Activated CD8-positive, alpha-beta memory T cell treated with anti-CD3 and anti-CD28 coated beads for 24 hours (primary cell): ENCODE results near the gene SELENOF.
A peak's percentile ranks its signal among the peaks of the same experiment; 100 is the strongest.
"Not testable (repeated sequence)": the region's sequence is repeated elsewhere in the genome, so short reads cannot be mapped to it uniquely, and the experiment has no call there.

Experiments used
- DNase-seq: peaks from one replicate; pipeline ENCODE4 v3.0.0-alpha.2; 2020

The SELENOF gene

GRCh38 chr1:86856196-86856595 lies 57.7 kb downstream of the SELENOF start:
- no peak for DNase-seq

- DNase-seq = no peak
Observed at GRCh38 chr1:86854352-86854751, 59.6 kb downstream of the SELENOF start.

- DNase-seq = no peak
Observed at GRCh38 chr1:86852782-86853408, 61.0 kb downstream of the SELENOF start.

- no peak for DNase-seq
Observed at GRCh38 chr1:86852289-86852688, 61.6 kb downstream of the SELENOF start.

GRCh38 chr1:86849756-86850155 lies 64.2 kb downstream of the SELENOF start:
- DNase-seq = no peak

- no peak for DNase-seq
Observed at GRCh38 chr1:86848654-86849053, 65.3 kb downstream of the SELENOF start.

- no peak for DNase-seq
Observed at GRCh38 chr1:86846164-86846647, 67.7 kb downstream of the SELENOF start.

GRCh38 chr1:86845514-86845913 lies 68.4 kb downstream of the SELENOF start:
- DNase-seq = no peak

GRCh38 chr1:86841116-86841515 lies 72.8 kb downstream of the SELENOF start:
- DNase-seq = no peak

GRCh38 chr1:86833461-86834215 lies 80.3 kb downstream of the SELENOF start:
- peak; percentile 74 for DNase-seq

GRCh38 chr1:86832433-86832832 lies 81.5 kb downstream of the SELENOF start:
- DNase-seq = no peak

- DNase-seq = no peak
Observed at GRCh38 chr1:86829321-86829720, 84.6 kb downstream of the SELENOF start.

GRCh38 chr1:86828024-86828423 lies 85.9 kb downstream of the SELENOF start:
- DNase-seq = no peak

- DNase-seq = no peak
Observed at GRCh38 chr1:86826856-86827255, 87.1 kb downstream of the SELENOF start.

GRCh38 chr1:86825319-86825718 lies 88.6 kb downstream of the SELENOF start:
- no peak for DNase-seq

GRCh38 chr1:86823821-86824500 lies 90.0 kb downstream of the SELENOF start:
- DNase-seq = no peak

- no peak for DNase-seq
Observed at GRCh38 chr1:86823386-86823785, 90.5 kb downstream of the SELENOF start.

- no peak for DNase-seq
Observed at GRCh38 chr1:86822459-86822858, 91.5 kb downstream of the SELENOF start.

GRCh38 chr1:86821956-86822355 lies 92.0 kb downstream of the SELENOF start:
- no peak for DNase-seq

- not testable (repeated sequence) for DNase-seq
Observed at GRCh38 chr1:86819970-86820369, 94.0 kb downstream of the SELENOF start.

- not testable (repeated sequence) for DNase-seq
Observed at GRCh38 chr1:86817246-86817826, 96.6 kb downstream of the SELENOF start.

- DNase-seq = not testable (repeated sequence)
Observed at GRCh38 chr1:86814118-86814517, 99.8 kb downstream of the SELENOF start.
